Naive thymus-derived CD4-positive, alpha-beta T cell (primary cell): Measurements from ENCODE around the gene SHISA5. TPM values are rescaled to one million over a fixed set of nuclear protein-coding genes. Genes with fewer than 3 reads are reported as not detected.

Source experiments
- ATAC-seq: fragments of 150-1000 bp; cut with Tn5 transposase; 2 replicates; pipeline ENCODE4 v1.10.0; 2021; ENCODE audit warnings: mild to moderate bottlenecking, moderate library complexity
- CTCF ChIA-PET: fragments of 350-600 bp; sonication (Branson Sonifier 250); formaldehyde crosslinking; loops from one replicate; lab custom pipeline; 2021; ENCODE audit warnings: antibody characterized with exemption; lab: Charles Lee
- POLR2A ChIA-PET: fragments of 350-600 bp; sonication (Branson Sonifier 250); formaldehyde crosslinking; loops from one replicate; lab custom pipeline; 2021; ENCODE audit warnings: antibody characterized with exemption, inconsistent platforms; lab: Charles Lee
- DNase-seq, 9 donors: peaks; one replicate each; pipeline versions ENCODE4 v3.0.0 to v3.0.0-alpha.2; 2020 to 2022; ENCODE audit warnings: mixed read lengths in 1 of 9
- H3K27ac ChIP-seq: one replicate; pipeline ENCODE4 v1.7.0; 2013; ENCODE audit warnings: mild to moderate bottlenecking, low read depth, low read length, moderate library complexity
- H3K27me3 ChIP-seq, 2 donors: one replicate each; pipeline ENCODE4 v1.7.0; 2013; ENCODE audit warnings: low read length in 2 of 2, mild to moderate bottlenecking in 2 of 2, moderate library complexity in 2 of 2; ENCODE audit not compliant: control insufficient read depth in 2 of 2, insufficient read depth in 2 of 2
- H3K36me3 ChIP-seq, 3 experiments: 1 replicate in 2 of 3; 2 replicates in 1 of 3; pipeline ENCODE4 v1.7.0; 2013; ENCODE audit warnings: low read length in 3 of 3, mild to moderate bottlenecking in 3 of 3, moderate library complexity in 1 of 3; ENCODE audit not compliant: insufficient read depth in 3 of 3, control insufficient read depth in 2 of 3
- H3K4me1 ChIP-seq, 2 donors: one replicate each; pipeline ENCODE4 v1.7.0; 2013; ENCODE audit warnings: low read length in 2 of 2, mild to moderate bottlenecking in 2 of 2, moderate library complexity in 1 of 2; ENCODE audit not compliant: control insufficient read depth in 2 of 2, insufficient read depth in 2 of 2
- H3K4me3 ChIP-seq: 2 replicates; pipeline ENCODE4 v1.7.0; 2013; ENCODE audit warnings: mild to moderate bottlenecking, low read length
- H3K9me3 ChIP-seq, 3 experiments: 1 replicate in 2 of 3; 2 replicates in 1 of 3; pipeline ENCODE4 v1.7.0; 2013; ENCODE audit warnings: low read length in 3 of 3; ENCODE audit not compliant: control insufficient read depth in 2 of 3
- H3K27ac Mint-ChIP-seq, 9 donors: one replicate each; pipeline ENCODE4 v1.8.0; 2020 to 2022; ENCODE audit warnings: mixed read lengths in 9 of 9, mild to moderate bottlenecking in 8 of 9, moderate library complexity in 5 of 9, inconsistent platforms in 2 of 9
- H3K27me3 Mint-ChIP-seq, 5 donors: one replicate each; pipeline ENCODE4 v1.8.0; 2021 to 2022; ENCODE audit warnings: mixed read lengths in 5 of 5, mild to moderate bottlenecking in 1 of 5
- H3K36me3 Mint-ChIP-seq, 5 donors: one replicate each; pipeline ENCODE4 v1.8.0; 2020 to 2022; ENCODE audit warnings: mixed read lengths in 5 of 5, mild to moderate bottlenecking in 3 of 5, inconsistent platforms in 1 of 5
- H3K4me1 Mint-ChIP-seq, 7 donors: one replicate each; pipeline ENCODE4 v1.8.0; 2020 to 2022; ENCODE audit warnings: mixed read lengths in 7 of 7, mild to moderate bottlenecking in 3 of 7, inconsistent platforms in 1 of 7
- H3K4me3 Mint-ChIP-seq, 10 donors: one replicate each; pipeline ENCODE4 v1.8.0; 2020 to 2022; ENCODE audit warnings: mild to moderate bottlenecking in 10 of 10, mixed read lengths in 10 of 10, moderate library complexity in 6 of 10, inconsistent platforms in 2 of 10
- H3K9me3 Mint-ChIP-seq, 11 donors: one replicate each; pipeline ENCODE4 v1.8.0; 2020 to 2022; ENCODE audit warnings: mixed read lengths in 11 of 11, mild to moderate bottlenecking in 4 of 11, inconsistent platforms in 1 of 11, moderate library complexity in 1 of 11
- intact Hi-C, 2 donors: fragments of 100-400 bp; cut with micrococcal nuclease; formaldehyde crosslinking; loops; one replicate each; pipeline ENCODE4 v1.15.1; 2023
- microRNA-seq: library from miRNA; unstranded; fragments of <30 nt; microRNA quantifications from one replicate; pipeline ENCODE4 v1.2.0, GENCODE V29; 2022; ENCODE audit warnings: borderline microRNAs expressed
- polyA plus RNA-seq, 2 donors: library from polyadenylated mRNA; unstranded; fragments of 300-500 nt; fragmentation: Illumina TruSeq; gene quantifications; one replicate each; pipeline ENCODE4 v1.2.3, GENCODE V29; 2021
- total RNA-seq, 6 experiments: library from RNA in 5 of 6; stranded (reverse) in 5 of 6; gene quantifications; 1 replicate in 5 of 6; 2 replicates in 1 of 6; pipeline ENCODE4 v1.2.3 and lab custom pipeline; 2021 to 2026

Gene SHISA5
- total and polyA plus RNA-seq, 7 experiments from 2014 or later, result 147 to 383 (median 191) TPM

DNA sequence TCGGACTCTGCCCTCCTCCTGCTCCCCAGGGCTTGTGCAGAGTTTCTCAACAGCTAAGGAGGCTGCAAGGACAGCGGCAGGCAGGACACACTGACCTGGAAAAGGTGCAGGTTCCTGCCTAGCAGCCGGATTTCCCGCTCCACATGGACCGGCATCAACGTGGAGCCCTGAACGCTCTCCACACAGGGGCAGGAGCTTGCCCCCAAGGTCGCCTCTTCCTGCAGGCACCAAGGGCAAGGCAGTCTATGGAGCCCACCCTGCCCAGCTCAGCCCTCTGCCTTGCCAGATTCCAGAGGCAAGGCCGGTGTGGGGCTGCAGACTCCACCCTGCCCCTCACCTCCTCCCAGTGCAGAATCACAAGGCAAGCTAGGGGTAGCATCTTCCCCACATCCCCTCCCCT lies 84.8 kb downstream of the SHISA5 start:
- Mint-ChIP-seq H3K4me3 (no peak overlapping the region), H3K36me3 (no peaks in the 10 kb centered on the region), H3K27me3 (no peaks in the 10 kb centered on the region), H3K27ac (no peak overlapping the region), H3K4me1 (no peaks in the 10 kb centered on the region), H3K9me3 (peaks cover 0 to 2% (median 0%) of the 10 kb centered on the region in 11 donors)
- no peak for DNase-seq
- H3K9me3 ChIP-seq, result no peaks in the 10 kb centered on the region
- no peak overlapping the region for H3K27ac ChIP-seq
- POLR2A ChIA-PET, result no interaction called here
- no peaks in the 10 kb centered on the region for H3K27me3 ChIP-seq
- CTCF ChIA-PET, result interaction anchor here (0.7 kb wide), 1 partner anchor 17 kb away, joined by 3 read pairs; no protein-coding TSS in a partner anchor
- ATAC-seq, result no peak
- no peaks in the 10 kb centered on the region for H3K36me3 ChIP-seq
- H3K4me1 ChIP-seq, result no peaks in the 10 kb centered on the region
- no peak overlapping the region for H3K4me3 ChIP-seq
- intact Hi-C loops, result no loop called here

- H3K36me3 ChIP-seq, result no peaks in the 10 kb centered on the region
- ChIA-PET CTCF (interaction anchor here (0.5 to 0.7 kb wide), 2 partner anchors 18 to 207 kb away, joined by 3 read pairs; no protein-coding TSS in a partner anchor), POLR2A (no interaction called here)
- Mint-ChIP-seq H3K27me3 (no peaks in the 10 kb centered on the region), H3K4me3 (no peak overlapping the region), H3K36me3 (no peaks in the 10 kb centered on the region), H3K4me1 (no peaks in the 10 kb centered on the region), H3K27ac (no peak overlapping the region), H3K9me3 (peaks cover 0 to 2% (median 0%) of the 10 kb centered on the region in 11 donors)
- no peak for ATAC-seq
- H3K4me1 ChIP-seq, result no peaks in the 10 kb centered on the region
- no peaks in the 10 kb centered on the region for H3K27me3 ChIP-seq
- no peaks in the 10 kb centered on the region for H3K9me3 ChIP-seq
- DNase-seq, result no peak
- no peak overlapping the region for H3K27ac ChIP-seq
- H3K4me3 ChIP-seq, result no peak overlapping the region
- intact Hi-C loops, result no loop called here
Observed at GRCh38 chr3:48418651-48419050, 85.3 kb downstream of the SHISA5 start.

- peaks cover 0 to 2% (median 0%) of the 10 kb centered on the region in 11 donors for H3K9me3 Mint-ChIP-seq
Observed at GRCh38 chr3:48418140-48418539, 85.8 kb downstream of the SHISA5 start.

More at GRCh38 chr3:48418140-48418539, 85.8 kb downstream of the SHISA5 start:
- H3K36me3 ChIP-seq, result no peaks in the 10 kb centered on the region
- H3K4me1 ChIP-seq, result no peaks in the 10 kb centered on the region
- intact Hi-C loops, result no loop called here
- ATAC-seq (no peak), DNase-seq (no peak)
- Mint-ChIP-seq H3K4me3 (no peak overlapping the region), H3K27ac (no peak overlapping the region), H3K27me3 (no peaks in the 10 kb centered on the region), H3K4me1 (no peaks in the 10 kb centered on the region), H3K36me3 (no peaks in the 10 kb centered on the region)
- POLR2A ChIA-PET, result no interaction called here
- CTCF ChIA-PET, result interaction anchor here (0.5 kb wide), 1 partner anchor 208 kb away, joined by 3 read pairs; no protein-coding TSS in a partner anchor
- H3K9me3 ChIP-seq, result no peaks in the 10 kb centered on the region
- H3K27ac ChIP-seq, result no peak overlapping the region
- no peak overlapping the region for H3K4me3 ChIP-seq
- H3K27me3 ChIP-seq, result no peaks in the 10 kb centered on the region

Small RNA genes lying within 50 kb of the gene (microRNA-seq; reads per million reads assigned to microRNA genes)
- gene MIR6823, result not detected

Other genes starting within 250 kb of the SHISA5 start
- 10 to 100 TPM; 10.8 to 35.9 (median 34.9) TPM for gene NME6, start 202.8 kb downstream of the SHISA5 start, total RNA-seq
- gene NME6, start 202.8 kb downstream of the SHISA5 start, polyA plus RNA-seq, result 10 to 100 TPM; 48.6 to 65.5 TPM
- not detected for gene SPINK8, start 170.5 kb downstream of the SHISA5 start, total RNA-seq
- gene SPINK8, start 170.5 kb downstream of the SHISA5 start, polyA plus RNA-seq, result not detected
- not detected for gene FBXW12, start 132.0 kb downstream of the SHISA5 start, total RNA-seq
- gene FBXW12, start 132.0 kb downstream of the SHISA5 start, polyA plus RNA-seq, result not detected
- 1 to 10 TPM in 4 of 5 experiments, under 1 TPM in 1; 0.79 to 3.3 (median 2.7) TPM for gene PLXNB1, start 74.1 kb downstream of the SHISA5 start, total RNA-seq
- not detected for gene PLXNB1, start 74.1 kb downstream of the SHISA5 start, polyA plus RNA-seq
- gene CCDC51, start 64.1 kb downstream of the SHISA5 start, total RNA-seq, result 10 to 100 TPM in 1 of 5 experiments, 1 to 10 TPM in 4; 3.6 to 16.5 (median 5.0) TPM
- 10 to 100 TPM; 10.2 to 14.3 TPM for gene CCDC51, start 64.1 kb downstream of the SHISA5 start, polyA plus RNA-seq
- 100 to 1,000 TPM; 193 to 278 (median 236) TPM for gene TMA7, start 63.9 kb downstream of the SHISA5 start, total RNA-seq
- 100 to 1,000 TPM; 512 to 752 TPM for gene TMA7, start 63.9 kb downstream of the SHISA5 start, polyA plus RNA-seq
- gene ATRIP, start 57.4 kb downstream of the SHISA5 start, total RNA-seq, result 10 to 100 TPM in 3 of 5 experiments, 1 to 10 TPM in 2; 7.9 to 14.2 (median 12.5) TPM
- gene ATRIP, start 57.4 kb downstream of the SHISA5 start, polyA plus RNA-seq, result 10 to 100 TPM; 10.7 to 16.2 TPM
- 10 to 100 TPM in 2 of 5 experiments, 1 to 10 TPM in 3; 3.0 to 64.2 (median 3.7) TPM for gene PFKFB4, start 52.6 kb upstream of the SHISA5 start, total RNA-seq
- gene PFKFB4, start 52.6 kb upstream of the SHISA5 start, polyA plus RNA-seq, result 1 to 10 TPM; 2.6 to 3.4 TPM
- under 1 TPM in 1 of 5 experiments, not detected in 4; 0.51 TPM for gene UCN2, start 59.6 kb upstream of the SHISA5 start, total RNA-seq
- not detected for gene UCN2, start 59.6 kb upstream of the SHISA5 start, polyA plus RNA-seq
- 1 to 10 TPM in 3 of 5 experiments, under 1 TPM in 2; 0.71 to 3.4 (median 1.2) TPM for gene COL7A1, start 91.2 kb upstream of the SHISA5 start, total RNA-seq
- not detected for gene COL7A1, start 91.2 kb upstream of the SHISA5 start, polyA plus RNA-seq
- gene UQCRC1, start 105.5 kb upstream of the SHISA5 start, total RNA-seq, result 100 to 1,000 TPM in 2 of 5 experiments, 10 to 100 TPM in 3; 77.3 to 156 (median 91.7) TPM
- 100 to 1,000 TPM; 151 to 164 TPM for gene UQCRC1, start 105.5 kb upstream of the SHISA5 start, polyA plus RNA-seq
- gene TMEM89, start 117.6 kb upstream of the SHISA5 start, total RNA-seq, result not detected
- gene TMEM89, start 117.6 kb upstream of the SHISA5 start, polyA plus RNA-seq, result not detected
- gene SLC26A6, start 131.3 kb upstream of the SHISA5 start, total RNA-seq, result 10 to 100 TPM; 15.1 to 37.6 (median 31.2) TPM
- gene SLC26A6, start 131.3 kb upstream of the SHISA5 start, polyA plus RNA-seq, result 1 to 10 TPM; 3.5 to 3.7 TPM
- 1 to 10 TPM; 2.9 to 8.7 (median 4.2) TPM for gene CELSR3, start 158.7 kb upstream of the SHISA5 start, total RNA-seq
- gene CELSR3, start 158.7 kb upstream of the SHISA5 start, polyA plus RNA-seq, result under 1 TPM; 0.17 to 0.69 TPM
- gene NCKIPSD, start 181.7 kb upstream of the SHISA5 start, total RNA-seq, result 10 to 100 TPM; 13.7 to 42.1 (median 20.3) TPM
- 10 to 100 TPM in 1 of 2 donors, 1 to 10 TPM in 1; 8.6 to 21.9 TPM for gene NCKIPSD, start 181.7 kb upstream of the SHISA5 start, polyA plus RNA-seq
- gene IP6K2, start 213.0 kb upstream of the SHISA5 start, total RNA-seq, result 10 to 100 TPM; 72.0 to 94.3 (median 85.9) TPM
- gene IP6K2, start 213.0 kb upstream of the SHISA5 start, polyA plus RNA-seq, result 10 to 100 TPM; 43.0 to 50.0 TPM